Dendritic cell treated with granulocyte-macrophage colony-stimulating factor and Interleukin-4, amounts not matched to agents 40 ng/mL and 50 ng/mL, for 4 days (primary cell): ENCODE results near the gene HSPA8.
"Not testable (repeated sequence)": the region's sequence is repeated elsewhere in the genome, so short reads cannot be mapped to it uniquely, and the experiment has no call there.

Experiments
- H3K27ac Mint-ChIP-seq: one replicate; pipeline ENCODE4 v1.8.0; 2022; ENCODE audit warnings: mild to moderate bottlenecking, mixed read lengths
- H3K27me3 Mint-ChIP-seq: one replicate; pipeline ENCODE4 v1.8.0; 2022; ENCODE audit warnings: mild to moderate bottlenecking, mixed read lengths
- H3K36me3 Mint-ChIP-seq: one replicate; pipeline ENCODE4 v1.8.0; 2022; ENCODE audit warnings: low read depth, mixed read lengths
- H3K4me1 Mint-ChIP-seq: one replicate; pipeline ENCODE4 v1.8.0; 2022; ENCODE audit warnings: low read depth, mixed read lengths
- H3K4me3 Mint-ChIP-seq: one replicate; pipeline ENCODE4 v1.8.0; 2022; ENCODE audit warnings: mild to moderate bottlenecking, moderate library complexity, mixed read lengths
- H3K9me3 Mint-ChIP-seq: one replicate; pipeline ENCODE4 v1.8.0; 2022; ENCODE audit warnings: mixed read lengths
- intact Hi-C: fragments of 100-400 bp; cut with micrococcal nuclease; formaldehyde crosslinking; loops from one replicate; pipeline ENCODE4 v1.15.0; 2022

Gene HSPA8

GRCh38 chr11:123061403-123062157 is at the start of gene HSPA8:
HSPA8 (minus strand) TSS chr11:123062136; CDS start chr11:123061324, 812 bp downstream.
- Mint-ChIP-seq H3K4me3 (peak within 1 kb of the TSS; percentile 95), H3K36me3 (peaks cover 69% of the 10 kb centered on the region), H3K4me1 (peaks cover 46% of the 10 kb centered on the region), H3K27me3 (no peaks in the 10 kb centered on the region), H3K27ac (peak within 1 kb of the TSS; percentile 99), H3K9me3 (no peaks in the 10 kb centered on the region)
- intact Hi-C loops: loop anchor here (5.0 to 10.0 kb wide), 2 partner anchors 407 to 1644 kb away; partner anchors contain the start of gene UBASH3B

GRCh38 chr11:123111465-123111864 is 49.5 kb upstream of the HSPA8 start:
- Mint-ChIP-seq H3K9me3 (no peaks in the 10 kb centered on the region), H3K27me3 (peaks cover 11% of the 10 kb centered on the region), H3K27ac (no peak overlapping the region), H3K4me1 (no peaks in the 10 kb centered on the region), H3K36me3 (no peaks in the 10 kb centered on the region), H3K4me3 (no peak overlapping the region)
- intact Hi-C loops: loop anchor here (1.0 to 2.0 kb wide), 2 partner anchors 136 to 367 kb away; no protein-coding TSS in a partner anchor

- intact Hi-C loops: loop anchor here (2.0 kb wide), 1 partner anchor 368 kb away; no protein-coding TSS in a partner anchor
- Mint-ChIP-seq H3K4me1 (no peaks in the 10 kb centered on the region), H3K4me3 (no peak overlapping the region), H3K9me3 (no peaks in the 10 kb centered on the region), H3K36me3 (no peaks in the 10 kb centered on the region), H3K27me3 (peaks cover 12% of the 10 kb centered on the region), H3K27ac (no peak overlapping the region)
These were observed 48.5 kb upstream of the HSPA8 start for GRCh38 chr11:123110397-123110796.

GRCh38 chr11:123107945-123108495 is 46.1 kb upstream of the HSPA8 start:
- no peak overlapping the region for H3K27ac Mint-ChIP-seq
- peaks cover 17% of the 10 kb centered on the region for H3K27me3 Mint-ChIP-seq
- no peaks in the 10 kb centered on the region for H3K4me1 Mint-ChIP-seq
- intact Hi-C loops: no loop called here
- no peak overlapping the region for H3K4me3 Mint-ChIP-seq
- no peaks in the 10 kb centered on the region for H3K36me3 Mint-ChIP-seq
- H3K9me3 Mint-ChIP-seq: no peaks in the 10 kb centered on the region

GRCh38 chr11:123104697-123105096 is 42.8 kb upstream of the HSPA8 start:
- Mint-ChIP-seq H3K4me3 (no peak overlapping the region), H3K4me1 (no peaks in the 10 kb centered on the region), H3K9me3 (no peaks in the 10 kb centered on the region), H3K27me3 (peaks cover 13% of the 10 kb centered on the region), H3K36me3 (no peaks in the 10 kb centered on the region), H3K27ac (no peak overlapping the region)
- intact Hi-C loops: no loop called here

GRCh38 chr11:123103326-123103980 is 41.5 kb upstream of the HSPA8 start:
- H3K36me3 Mint-ChIP-seq: no peaks in the 10 kb centered on the region
- no peaks in the 10 kb centered on the region for H3K4me1 Mint-ChIP-seq
- H3K4me3 Mint-ChIP-seq: no peak overlapping the region
- H3K27ac Mint-ChIP-seq: no peak overlapping the region
- no peaks in the 10 kb centered on the region for H3K9me3 Mint-ChIP-seq
- intact Hi-C loops: loop anchor here (2.0 kb wide), 1 partner anchor 143 kb away; no protein-coding TSS in a partner anchor
- peaks cover 10% of the 10 kb centered on the region for H3K27me3 Mint-ChIP-seq

- Mint-ChIP-seq H3K27me3 (peaks cover 11% of the 10 kb centered on the region), H3K36me3 (no peaks in the 10 kb centered on the region), H3K4me3 (no peak overlapping the region), H3K9me3 (no peaks in the 10 kb centered on the region), H3K27ac (no peak overlapping the region), H3K4me1 (no peaks in the 10 kb centered on the region)
- intact Hi-C loops: no loop called here
These were observed 38.6 kb upstream of the HSPA8 start for GRCh38 chr11:123100379-123101085.

GRCh38 chr11:123098990-123099389 is 37.1 kb upstream of the HSPA8 start:
- intact Hi-C loops: no loop called here
- Mint-ChIP-seq H3K4me1 (no peaks in the 10 kb centered on the region), H3K27me3 (peaks cover 7% of the 10 kb centered on the region)

GRCh38 chr11:123093739-123094138 is 31.8 kb upstream of the HSPA8 start:
- Mint-ChIP-seq H3K36me3 (no peaks in the 10 kb centered on the region), H3K4me1 (no peaks in the 10 kb centered on the region), H3K4me3 (no peak overlapping the region), H3K27ac (no peak overlapping the region), H3K9me3 (no peaks in the 10 kb centered on the region), H3K27me3 (peaks cover 5% of the 10 kb centered on the region)
- intact Hi-C loops: no loop called here

More at GRCh38 chr11:123098990-123099389, 37.1 kb upstream of the HSPA8 start:
- Mint-ChIP-seq H3K36me3 (no peaks in the 10 kb centered on the region), H3K27ac (no peak overlapping the region), H3K9me3 (no peaks in the 10 kb centered on the region), H3K4me3 (no peak overlapping the region)

- Mint-ChIP-seq H3K27ac (no peak overlapping the region), H3K36me3 (no peaks in the 10 kb centered on the region), H3K27me3 (no peaks in the 10 kb centered on the region), H3K4me1 (no peaks in the 10 kb centered on the region), H3K4me3 (no peak overlapping the region), H3K9me3 (no peaks in the 10 kb centered on the region)
- intact Hi-C loops: no loop called here
These were observed 29.6 kb upstream of the HSPA8 start for GRCh38 chr11:123091506-123091905.

GRCh38 chr11:123090168-123090567 is 28.2 kb upstream of the HSPA8 start:
- H3K4me3 Mint-ChIP-seq, H3K36me3 Mint-ChIP-seq, intact Hi-C loops, H3K9me3 Mint-ChIP-seq, H3K4me1 Mint-ChIP-seq, H3K27me3 Mint-ChIP-seq, H3K27ac Mint-ChIP-seq: not testable (repeated sequence)

- intact Hi-C loops, H3K4me1 Mint-ChIP-seq, H3K27me3 Mint-ChIP-seq, H3K9me3 Mint-ChIP-seq, H3K27ac Mint-ChIP-seq, H3K4me3 Mint-ChIP-seq, H3K36me3 Mint-ChIP-seq: not testable (repeated sequence)
These were observed 27.0 kb upstream of the HSPA8 start for GRCh38 chr11:123088896-123089295.

GRCh38 chr11:123087657-123088056 is 25.7 kb upstream of the HSPA8 start:
- H3K4me3 Mint-ChIP-seq, intact Hi-C loops, H3K9me3 Mint-ChIP-seq: not testable (repeated sequence)

GRCh38 chr11:123086305-123086704 is 24.4 kb upstream of the HSPA8 start:
- Mint-ChIP-seq H3K4me1 (peaks cover 10% of the 10 kb centered on the region), H3K27ac (no peak overlapping the region), H3K4me3 (no peak overlapping the region), H3K27me3 (no peaks in the 10 kb centered on the region), H3K9me3 (no peaks in the 10 kb centered on the region), H3K36me3 (no peaks in the 10 kb centered on the region)
- intact Hi-C loops: no loop called here

More at GRCh38 chr11:123087657-123088056, 25.7 kb upstream of the HSPA8 start:
- H3K27me3 Mint-ChIP-seq, H3K36me3 Mint-ChIP-seq, H3K27ac Mint-ChIP-seq: not testable (repeated sequence)
- H3K4me1 Mint-ChIP-seq: peaks cover 10% of the 10 kb centered on the region
